Ovary (tissue), 3 donors: Measurements from ENCODE around the gene SCUBE2.

ENCODE experiments used
- CTCF ChIP-seq, 3 donors: fragments of 450-650 bp in 2 of 3; fragments of 200-600 bp in 1 of 3; IDR thresholded peaks; one replicate each; pipeline versions ENCODE4 v1.5.1 to v1.8.0; 2016 to 2022; ENCODE audit warnings: antibody characterized with exemption in 3 of 3, mild to moderate bottlenecking in 1 of 3
- POLR2A ChIP-seq: fragments of 450-650 bp; IDR thresholded peaks from one replicate; pipeline ENCODE4 v1.6.1; 2017; ENCODE audit warnings: antibody characterized with exemption, mild to moderate bottlenecking, moderate library complexity
- donor health status: DM: no; HTN: no; CAD: no.

GRCh38 chr11:9095421-9095820 lies 4.0 kb upstream of the SCUBE2 start:
- TF ChIP-seq CTCF (IDR thresholded peaks at IDR 0.05) (no peak), POLR2A (no peak)
